ENCODE results near the gene ARID1A.

Gene ARID1A

DNA sequence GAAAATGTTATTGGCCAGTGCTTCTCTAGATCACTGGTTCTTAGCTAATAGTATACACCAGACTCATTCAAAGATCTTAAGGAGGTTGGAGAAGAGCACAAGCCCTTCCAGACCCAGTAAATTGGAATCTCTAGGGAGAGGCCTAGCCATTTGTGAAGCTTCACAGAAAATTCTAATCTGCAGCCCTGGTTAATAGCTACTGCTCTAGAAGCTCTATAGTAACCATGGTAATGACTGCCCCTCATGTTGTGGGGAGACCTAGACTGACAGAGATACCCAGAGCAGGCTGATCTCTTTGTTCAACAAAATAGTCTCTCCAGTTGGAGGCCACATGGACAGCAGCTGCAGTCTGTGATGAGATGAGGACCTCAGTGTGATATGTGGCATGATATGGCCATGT lies 31.7 kb downstream of the ARID1A start:
- DNase-seq (ENCODE audit: low read depth in 2 of 2, low spot score in 1 of 2): no peak

DNA sequence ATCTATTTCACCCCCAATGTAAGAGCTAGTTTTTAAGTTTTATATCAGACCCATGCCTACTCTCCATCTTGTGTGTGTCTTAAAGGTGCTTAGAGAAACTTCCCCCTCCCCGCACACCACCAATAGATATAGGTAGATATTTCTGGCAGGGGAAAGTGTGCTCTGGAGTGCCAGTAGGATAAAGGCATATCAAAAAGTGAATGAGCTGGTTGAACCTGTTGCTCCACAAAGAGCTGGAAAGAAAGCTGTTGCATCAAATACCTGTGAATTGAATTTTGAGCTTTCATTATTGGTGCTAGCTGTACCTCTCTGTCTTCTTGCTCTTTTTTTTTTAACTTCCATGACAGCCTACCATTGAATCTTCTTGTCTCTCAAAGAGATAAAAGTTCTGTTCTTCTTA lies 32.8 kb downstream of the ARID1A start:
- no peak for DNase-seq (ENCODE audit: low read depth in 2 of 2, low spot score in 1 of 2)

DNA sequence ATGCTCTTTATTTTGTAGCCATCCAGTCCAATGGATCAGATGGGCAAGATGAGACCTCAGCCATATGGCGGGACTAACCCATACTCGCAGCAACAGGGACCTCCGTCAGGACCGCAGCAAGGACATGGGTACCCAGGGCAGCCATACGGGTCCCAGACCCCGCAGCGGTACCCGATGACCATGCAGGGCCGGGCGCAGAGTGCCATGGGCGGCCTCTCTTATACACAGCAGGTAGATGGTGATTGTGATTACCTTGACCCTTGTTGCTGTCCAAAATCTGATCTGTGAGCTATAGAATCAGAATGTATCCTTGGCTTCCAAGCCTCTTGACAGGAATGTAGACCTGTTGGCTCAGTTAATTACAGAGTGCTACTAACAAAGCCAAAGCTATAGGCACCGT lies 33.8 kb downstream of the ARID1A start:
- no peak for DNase-seq (ENCODE audit: low read depth in 2 of 2, low spot score in 1 of 2)

DNA sequence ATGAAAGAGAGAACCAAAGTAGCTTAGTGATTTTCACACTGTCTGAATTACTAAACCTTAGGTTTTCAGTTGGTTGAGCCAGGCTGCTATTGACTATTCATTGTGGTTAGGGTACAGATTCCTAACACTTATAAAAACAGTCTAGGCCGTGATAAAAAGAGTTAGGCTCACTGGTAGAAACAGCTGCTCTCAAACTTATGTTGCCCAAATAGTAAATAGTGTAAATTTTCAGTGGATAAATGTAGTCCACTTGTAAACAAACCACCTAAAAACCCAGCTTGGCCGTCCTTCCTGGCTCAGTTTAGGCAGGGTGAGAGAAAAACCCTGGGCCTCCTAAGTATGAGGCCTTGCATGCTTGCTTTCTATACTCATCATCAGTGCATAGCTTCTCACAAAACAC lies 34.9 kb downstream of the ARID1A start:
- DNase-seq (ENCODE audit: low read depth in 2 of 2, low spot score in 1 of 2): no peak

DNA sequence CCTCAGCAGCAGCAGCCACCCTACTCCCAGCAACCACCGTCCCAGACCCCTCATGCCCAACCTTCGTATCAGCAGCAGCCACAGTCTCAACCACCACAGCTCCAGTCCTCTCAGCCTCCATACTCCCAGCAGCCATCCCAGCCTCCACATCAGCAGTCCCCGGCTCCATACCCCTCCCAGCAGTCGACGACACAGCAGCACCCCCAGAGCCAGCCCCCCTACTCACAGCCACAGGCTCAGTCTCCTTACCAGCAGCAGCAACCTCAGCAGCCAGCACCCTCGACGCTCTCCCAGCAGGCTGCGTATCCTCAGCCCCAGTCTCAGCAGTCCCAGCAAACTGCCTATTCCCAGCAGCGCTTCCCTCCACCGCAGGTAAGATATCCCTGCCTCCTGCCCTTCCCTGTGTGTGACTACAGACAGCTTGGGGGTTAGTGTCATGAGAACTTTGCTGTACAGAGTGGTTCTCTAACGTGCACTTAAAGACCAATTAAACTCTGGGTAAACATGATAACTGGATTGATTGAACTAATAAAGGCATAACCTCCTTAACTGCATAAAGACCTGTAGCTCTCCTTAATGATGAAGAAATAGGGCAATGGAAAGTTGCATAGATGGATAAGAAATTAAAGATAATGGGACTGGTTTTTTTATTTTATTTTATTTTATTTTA lies 35.6 kb downstream of the ARID1A start:
- no peak for DNase-seq (ENCODE audit: low read depth in 2 of 2, low spot score in 1 of 2)

DNA sequence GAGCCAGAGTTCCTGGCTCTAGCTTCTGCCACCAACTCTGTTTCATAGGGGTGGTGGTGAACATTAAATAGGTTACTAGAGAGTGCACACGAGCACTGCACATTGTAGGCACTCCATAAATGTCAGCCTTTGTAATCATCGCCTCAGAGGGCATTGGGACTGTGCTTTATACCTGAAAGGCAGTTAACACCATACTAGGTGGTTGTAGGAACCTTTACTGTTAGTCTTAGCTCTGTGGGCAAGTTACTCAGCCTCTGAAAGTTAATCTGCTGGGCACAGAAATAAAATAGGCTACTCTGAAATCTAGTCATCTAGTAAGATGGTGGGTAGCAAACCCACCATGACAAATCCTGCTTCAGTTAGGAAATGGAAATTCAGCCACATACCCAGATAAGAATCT lies 37.6 kb downstream of the ARID1A start:
- no peak for DNase-seq (ENCODE audit: low read depth in 2 of 2, low spot score in 1 of 2)

DNA sequence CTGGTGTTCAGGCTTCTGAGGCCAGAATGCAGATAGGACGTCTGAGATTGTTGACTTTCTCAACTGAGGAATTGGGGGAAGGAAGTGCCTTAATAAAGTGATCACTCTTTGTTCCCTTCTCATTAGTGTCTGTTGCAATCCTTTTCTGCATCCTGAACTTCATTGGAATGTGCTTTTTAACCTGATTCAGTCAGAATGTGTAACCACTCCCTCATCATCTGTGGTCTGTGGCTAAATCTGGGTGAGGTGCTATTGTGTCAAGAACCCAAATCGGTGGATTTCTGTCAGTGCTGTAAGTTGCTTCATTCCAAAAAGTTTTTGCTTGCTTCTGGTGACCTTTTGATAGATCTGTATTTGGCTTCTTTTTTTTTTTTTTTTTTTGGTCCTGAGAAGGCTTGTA lies 38.2 kb downstream of the ARID1A start:
- no peak for DNase-seq (ENCODE audit: low read depth in 2 of 2, low spot score in 1 of 2)

DNA sequence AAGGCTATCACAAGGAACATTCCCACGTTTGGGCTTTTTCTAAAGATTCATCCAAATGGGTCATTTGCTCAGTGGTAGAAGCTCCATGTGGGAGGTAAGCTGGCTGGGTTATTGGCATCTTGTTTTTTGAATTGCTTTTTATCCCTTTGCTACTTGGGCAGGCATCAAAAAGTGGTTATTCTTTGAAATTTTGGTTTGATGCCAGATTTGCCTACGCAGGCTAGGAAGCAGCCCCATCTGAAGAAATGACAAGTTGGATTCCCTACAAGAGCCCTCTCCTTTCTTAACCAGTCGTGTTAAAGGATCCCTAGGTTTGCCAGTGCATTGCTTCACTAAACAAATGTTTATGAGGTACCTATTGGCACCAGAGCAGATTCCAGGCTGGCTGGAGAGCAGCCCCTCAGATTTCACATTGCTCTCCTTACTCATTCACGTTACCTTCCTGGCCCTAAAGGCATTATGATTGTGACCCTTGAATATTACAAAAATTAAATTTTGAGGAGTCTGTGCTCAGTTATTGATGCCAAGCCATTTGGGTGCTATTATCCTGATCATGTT lies 38.8 kb downstream of the ARID1A start:
- DNase-seq (ENCODE audit: low read depth in 2 of 2, low spot score in 1 of 2): no peak

DNA sequence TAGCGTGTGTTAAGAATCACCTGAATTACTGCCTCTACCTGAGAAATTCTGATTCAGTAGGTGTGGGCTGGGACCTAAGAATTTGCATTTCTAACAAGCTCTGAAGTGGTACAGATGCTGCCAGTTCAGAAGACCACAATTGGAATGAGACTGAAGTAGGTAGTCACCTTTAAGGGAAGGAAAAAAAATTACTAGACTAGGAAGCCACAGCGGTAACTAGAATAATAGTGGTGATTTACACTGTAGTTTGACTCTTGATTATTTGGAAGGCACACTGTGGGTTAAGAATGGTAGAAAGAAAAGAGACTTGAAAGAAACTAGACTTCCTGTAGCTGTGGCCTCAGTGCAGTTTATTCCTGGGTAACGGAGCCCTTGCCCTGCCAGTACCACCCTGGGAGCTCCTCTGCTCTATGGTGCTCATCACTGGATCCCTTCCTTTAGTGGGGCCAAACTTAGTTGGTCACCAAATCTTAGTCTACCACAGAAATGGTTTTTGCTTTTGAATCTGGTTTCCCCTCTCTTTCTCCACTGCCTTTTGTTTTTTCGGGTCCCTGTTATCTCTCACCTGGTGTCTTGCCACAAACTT lies 43.6 kb downstream of the ARID1A start:
- no peak for DNase-seq (ENCODE audit: low read depth in 2 of 2, low spot score in 1 of 2)

DNA sequence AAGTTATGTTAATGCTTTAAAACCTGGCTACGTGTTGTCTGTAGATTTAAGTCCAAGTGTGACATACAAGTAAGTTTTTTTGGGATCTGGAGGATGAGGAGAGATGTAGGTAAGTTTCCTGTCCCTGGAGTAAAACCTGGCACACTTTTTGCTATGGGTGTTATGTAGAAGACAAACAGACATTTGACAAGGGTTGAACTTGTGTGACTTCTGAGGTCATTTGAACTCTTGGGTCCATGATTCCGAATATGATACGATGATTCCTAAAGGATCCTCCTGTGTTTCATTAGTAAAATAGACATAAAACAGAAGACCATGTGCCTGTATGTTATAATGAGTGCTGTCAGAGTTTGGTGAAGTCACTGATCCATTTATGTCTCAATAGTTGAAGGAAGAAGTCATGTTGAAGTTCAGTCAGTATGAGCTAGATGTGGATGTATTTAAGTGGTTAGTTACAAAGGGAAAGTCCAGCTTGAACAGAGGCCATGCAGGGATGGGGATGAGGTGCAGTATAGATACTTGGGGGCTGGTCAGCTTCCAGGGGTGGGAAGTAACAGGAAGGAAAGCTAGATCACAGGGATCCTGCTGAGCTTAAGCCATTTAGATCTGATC lies 44.3 kb downstream of the ARID1A start:
- DNase-seq (ENCODE audit: low read depth in 2 of 2, low spot score in 1 of 2): no peak

DNA sequence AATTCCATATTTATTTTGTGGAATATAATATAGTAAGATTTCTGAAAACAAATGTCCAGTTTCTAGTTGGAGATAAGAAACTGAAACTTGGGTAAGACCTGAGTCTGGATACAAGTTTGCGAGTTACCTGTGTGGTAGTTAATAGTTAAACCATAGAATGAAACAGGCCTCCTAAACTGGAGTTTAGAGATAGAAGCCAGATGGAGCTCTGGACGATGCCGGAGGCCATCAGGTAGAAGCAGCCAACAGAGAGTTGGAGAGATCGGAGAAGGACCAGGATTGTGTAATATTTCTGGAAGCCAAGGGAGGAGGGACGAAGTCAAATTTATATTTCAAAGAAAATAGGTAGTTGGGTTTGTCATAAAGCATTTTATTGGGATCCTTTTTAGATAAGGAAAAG lies 45.1 kb downstream of the ARID1A start:
- DNase-seq (ENCODE audit: low read depth in 2 of 2, low spot score in 1 of 2): no peak

DNA sequence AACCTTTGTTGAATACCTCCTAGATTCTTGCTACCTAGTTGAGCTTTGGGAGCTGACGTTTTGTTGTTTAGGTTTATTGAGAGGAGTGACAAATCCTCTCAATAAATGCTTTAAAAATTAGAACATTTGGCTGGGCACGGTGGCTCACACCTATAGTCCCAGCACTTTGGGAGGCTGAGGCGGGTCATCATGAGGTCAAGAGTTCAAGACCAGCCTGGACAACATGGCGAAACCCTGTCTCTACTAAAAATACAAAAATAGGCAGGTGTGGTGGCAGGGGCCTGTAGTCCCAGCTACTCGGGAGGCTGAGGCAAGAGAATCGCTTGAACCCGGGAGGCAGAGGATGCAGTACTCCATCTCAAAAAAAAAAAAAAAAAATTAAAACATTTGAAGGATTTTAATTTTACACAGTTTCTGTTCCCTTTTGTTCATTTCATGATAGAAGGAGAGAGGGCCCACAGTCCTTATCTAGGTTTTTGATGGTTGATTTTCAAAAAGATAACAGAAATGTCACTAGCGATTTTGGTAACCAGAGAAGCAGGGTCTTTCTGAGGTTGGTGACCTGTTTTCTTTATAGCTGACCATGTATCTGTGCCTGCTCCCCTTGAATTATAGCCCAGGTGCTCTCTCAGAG lies 47.7 kb downstream of the ARID1A start:
- no peak for DNase-seq (ENCODE audit: low read depth in 2 of 2, low spot score in 1 of 2)

DNA sequence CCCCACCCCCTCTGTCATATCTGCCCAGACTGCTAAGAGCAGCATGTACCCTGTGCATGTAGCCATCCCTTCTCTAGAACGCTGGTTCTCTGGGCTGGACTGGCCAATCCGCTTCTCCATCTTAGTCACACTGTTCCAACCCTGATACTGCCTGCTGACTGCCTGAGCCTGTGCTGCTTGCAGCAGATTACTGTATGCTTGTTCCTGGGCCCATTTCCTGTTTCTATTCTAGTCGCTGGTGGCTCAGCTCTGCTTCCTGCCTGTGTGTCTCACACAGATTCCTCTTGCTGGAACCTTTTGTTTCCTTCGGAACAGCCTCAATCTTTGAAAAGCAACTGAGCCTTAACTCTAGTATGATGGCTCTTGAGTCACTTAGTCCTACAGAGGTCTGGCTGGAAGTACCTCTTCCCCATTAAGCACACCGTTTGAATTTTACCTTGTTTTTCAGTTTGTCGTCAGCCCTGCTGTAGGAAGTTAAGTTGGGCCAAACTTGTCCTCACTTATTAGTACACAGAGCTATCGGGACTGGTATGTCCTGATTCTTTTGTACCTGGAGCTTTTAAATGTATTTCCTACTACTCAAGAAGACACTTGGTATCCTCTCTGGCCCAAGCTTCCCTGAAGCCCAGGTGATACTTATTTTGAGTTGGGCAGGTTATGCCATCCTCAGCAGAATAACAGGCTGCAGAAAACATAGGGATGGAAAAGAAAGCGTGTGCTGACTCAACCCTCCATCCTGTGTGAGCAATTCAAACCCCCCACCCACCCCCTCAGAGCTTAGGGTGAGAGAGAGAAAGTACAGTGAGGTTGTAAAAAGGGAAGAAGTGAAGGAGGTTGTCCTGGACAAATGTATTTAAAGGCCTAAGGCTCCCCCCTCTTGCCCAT lies 48.5 kb downstream of the ARID1A start:
- peak; percentile 51 to 74 for DNase-seq (ENCODE audit: low read depth in 2 of 2, low spot score in 1 of 2)

DNA sequence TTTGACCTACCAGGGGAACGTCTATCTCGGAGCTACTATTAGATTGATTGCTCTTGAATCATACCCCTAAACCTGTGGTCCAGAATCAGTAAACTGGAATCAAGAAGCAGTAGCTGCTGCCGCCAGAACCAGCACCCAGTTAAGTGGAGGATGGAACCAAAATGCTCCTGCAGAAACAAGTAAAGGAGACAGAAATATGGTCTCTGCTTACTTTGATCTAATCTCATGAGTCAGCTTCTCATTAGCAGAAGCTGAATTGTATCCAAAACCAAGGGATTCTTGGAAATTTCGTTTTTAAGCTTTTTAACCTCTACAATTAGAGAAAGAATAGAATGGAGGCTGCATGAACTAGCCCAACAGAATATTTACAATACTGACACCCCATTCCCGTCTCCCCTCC lies 49.4 kb downstream of the ARID1A start:
- DNase-seq (ENCODE audit: low read depth in 2 of 2, low spot score in 1 of 2): no peak

DNA sequence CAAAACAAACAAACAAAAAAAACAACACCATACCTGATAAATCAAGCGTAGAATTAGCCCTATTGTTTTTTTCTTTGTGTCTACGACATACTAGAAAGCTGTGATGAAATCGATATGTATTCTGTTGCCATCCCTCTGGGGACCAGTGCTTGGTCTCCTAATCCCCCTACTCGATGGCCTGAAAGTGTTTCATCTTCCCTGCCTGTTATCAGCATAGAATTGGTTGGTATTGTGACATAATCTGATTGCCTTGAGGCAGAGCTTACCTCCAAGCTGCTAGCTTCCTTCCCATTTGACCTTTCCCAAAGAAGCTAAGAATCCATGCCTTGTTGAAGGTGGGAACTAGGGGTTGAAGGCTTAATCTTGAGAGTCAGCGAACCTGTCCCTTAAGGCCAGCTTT lies 51.2 kb downstream of the ARID1A start:
- no peak for DNase-seq (ENCODE audit: low read depth in 2 of 2, low spot score in 1 of 2)

DNA sequence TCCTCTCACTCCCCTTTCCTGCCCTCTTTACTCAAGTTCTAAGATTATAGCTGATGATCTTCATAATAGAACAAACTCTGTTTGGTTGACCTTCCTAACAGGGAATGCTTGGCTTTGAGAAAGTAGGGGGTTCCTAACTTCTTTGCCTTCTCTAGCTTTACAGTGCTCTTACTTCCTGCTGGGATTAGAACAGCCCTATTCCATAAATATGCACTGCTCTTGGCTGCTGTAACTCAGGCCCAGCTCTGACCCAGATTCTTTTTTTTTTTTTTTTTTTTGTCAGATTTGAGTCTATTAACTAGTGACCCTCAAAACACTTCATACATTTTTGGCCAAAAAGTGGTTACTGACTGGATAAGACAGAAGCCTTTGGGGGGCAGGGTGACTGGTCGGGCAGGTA lies 52.5 kb downstream of the ARID1A start:
- DNase-seq (ENCODE audit: low read depth in 2 of 2, low spot score in 1 of 2): no peak

DNA sequence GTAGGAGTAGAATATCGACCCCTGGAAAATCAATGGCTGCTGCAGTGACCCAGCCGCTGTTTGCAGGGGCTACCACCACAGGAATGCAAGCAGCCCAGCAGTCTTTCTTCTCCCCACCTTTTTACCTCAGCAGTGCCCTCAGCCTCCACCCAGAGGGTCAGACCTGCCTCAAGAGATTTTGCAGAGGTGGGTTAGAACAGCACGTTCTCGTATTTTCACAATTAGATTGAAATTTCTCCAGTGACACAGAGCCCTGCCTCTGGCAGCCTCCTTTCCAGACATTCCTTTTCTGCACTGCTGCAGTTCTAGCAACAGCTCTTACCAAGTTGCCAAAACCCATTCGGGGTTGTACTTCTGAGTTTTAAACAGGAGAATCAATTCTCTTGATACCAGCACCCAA lies 53.6 kb downstream of the ARID1A start:
- DNase-seq (ENCODE audit: low read depth in 2 of 2, low spot score in 1 of 2): no peak

DNA sequence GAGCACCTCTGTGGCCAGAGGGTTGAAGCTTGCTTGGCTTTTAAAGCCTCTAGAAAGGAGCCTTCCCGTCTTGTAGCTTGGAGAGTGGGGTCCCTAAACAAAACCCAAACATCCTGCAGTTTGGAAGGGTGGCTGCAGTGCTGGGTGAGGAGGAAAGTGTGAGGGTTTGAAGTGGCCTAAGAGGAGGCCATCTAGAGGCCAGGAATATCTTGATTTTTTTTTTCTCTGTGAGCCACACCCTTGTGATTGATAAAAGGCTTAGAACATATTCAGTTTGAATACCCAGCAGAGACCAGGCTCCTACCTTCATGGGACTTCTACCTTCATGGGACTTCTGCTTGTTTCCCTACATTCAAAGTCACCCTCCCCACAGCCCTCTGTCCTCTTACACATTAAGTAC lies 54.6 kb downstream of the ARID1A start:
- DNase-seq (ENCODE audit: low read depth in 2 of 2, low spot score in 1 of 2): no peak

DNA sequence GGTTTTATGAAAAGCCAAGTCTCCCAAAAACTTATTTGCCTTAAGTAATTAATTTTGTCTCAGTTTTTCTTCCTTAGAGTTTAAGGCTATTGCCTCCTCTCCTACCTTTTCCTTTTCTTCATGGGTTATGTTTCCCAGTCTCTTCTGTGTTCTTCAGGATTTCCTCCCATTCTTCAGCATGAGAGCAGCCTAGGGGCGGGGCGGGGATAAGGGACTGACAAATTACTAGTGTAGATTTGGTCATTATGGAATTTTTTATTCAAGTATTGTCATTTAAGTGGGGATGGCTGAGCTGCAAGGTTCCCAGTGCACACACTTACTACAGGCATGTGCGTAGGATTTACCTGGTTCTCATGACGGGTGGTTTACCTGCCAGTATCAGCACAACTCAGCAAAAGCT lies 56.7 kb downstream of the ARID1A start:
- DNase-seq (ENCODE audit: low read depth in 2 of 2, low spot score in 1 of 2): no peak

DNA sequence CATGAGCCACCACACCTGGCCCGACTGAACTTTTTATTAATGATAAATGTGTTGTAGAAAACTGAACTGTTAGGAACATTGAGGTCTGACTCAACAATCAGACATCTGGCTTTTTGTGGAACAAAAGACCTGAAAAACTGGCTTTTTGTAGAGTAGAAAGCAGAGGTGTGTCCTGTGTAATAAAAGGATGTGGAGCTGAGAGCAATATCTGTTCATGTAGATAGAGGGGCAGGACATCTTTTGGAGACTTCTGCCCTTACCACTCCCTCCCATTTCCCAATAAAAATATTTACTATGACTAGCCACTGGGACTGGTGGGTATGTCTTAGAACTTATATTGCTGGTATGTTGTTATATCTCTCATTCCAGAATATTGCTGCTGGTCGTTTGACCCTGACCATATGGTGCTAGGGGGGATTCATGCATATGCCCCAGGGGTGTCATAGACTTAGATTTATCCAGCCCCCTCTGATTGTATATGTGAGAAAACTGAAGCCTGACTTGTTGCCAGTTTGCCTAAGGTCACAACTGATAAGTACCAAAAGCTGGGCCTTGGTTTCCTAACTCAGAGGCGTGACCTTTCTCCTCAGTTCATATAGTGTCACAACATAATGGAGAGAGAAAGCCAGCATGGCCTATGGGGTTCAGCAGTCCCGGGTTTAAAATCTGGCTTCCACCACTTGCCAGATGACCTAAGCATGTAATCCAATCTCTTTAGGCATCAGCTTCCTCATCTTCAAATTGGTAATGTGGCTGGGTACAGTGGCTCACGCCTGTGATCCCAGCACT lies 58.5 kb downstream of the ARID1A start:
- DNase-seq (ENCODE audit: low read depth in 2 of 2, low spot score in 1 of 2): no peak
